Measurements from ENCODE around the gene DAPP1.

DNA sequence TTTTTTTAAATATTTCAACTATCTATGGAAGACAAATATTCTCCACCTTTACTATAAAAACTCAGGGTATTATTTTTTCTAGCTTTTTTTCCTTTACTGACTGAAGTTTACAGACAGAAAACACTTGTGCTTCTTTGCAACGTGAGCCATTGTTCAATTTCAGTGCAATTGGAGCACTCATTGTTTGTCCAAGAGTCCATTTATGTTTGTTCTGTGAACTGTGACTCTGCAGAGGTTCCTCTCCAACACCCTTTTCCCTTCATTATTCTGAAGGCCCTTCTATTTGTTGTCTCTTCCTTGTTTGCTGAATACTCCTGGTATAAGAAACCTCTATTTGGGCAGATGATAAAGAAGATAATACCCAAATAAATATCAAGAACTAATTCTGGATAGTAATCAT, 37.4 kb downstream of the DAPP1 start:
- TF ChIP-seq CTCF (conservative IDR thresholded peaks at IDR 0.05; ENCODE audit: low read depth, low read length) (no peak), MXI1 (IDR thresholded peaks at IDR 0.05; ENCODE audit: borderline replicate concordance, low read depth, low read length) (no peak), NFE2L2 (IDR thresholded peaks at IDR 0.05; ENCODE audit: low read depth, low read length) (no peak), CEBPB (IDR thresholded peaks at IDR 0.05; ENCODE audit: low read depth, low read length) (no peak), BHLHE40 (IDR thresholded peaks at IDR 0.05; ENCODE audit: low read depth, low read length) (no peak), POLR2A (IDR thresholded peaks at IDR 0.05; ENCODE audit: low read depth, low read length) (no peak), SMC3 (IDR thresholded peaks at IDR 0.05; ENCODE audit: low read depth, low read length) (no peak), CHD1 (IDR thresholded peaks at IDR 0.05; ENCODE audit: low read depth, low read length) (no peak), RAD21 (IDR thresholded peaks at IDR 0.05; ENCODE audit: low read length) (no peak), FOS (IDR thresholded peaks at IDR 0.05; ENCODE audit: low read depth, low read length) (no peak), RFX5 (IDR thresholded peaks at IDR 0.05; ENCODE audit: low read depth, low read length) (no peak), RCOR1 (IDR thresholded peaks at IDR 0.05; ENCODE audit: insufficient replicate concordance, low read length) (no peak)
- TF ChIP-seq, protein P1, sequence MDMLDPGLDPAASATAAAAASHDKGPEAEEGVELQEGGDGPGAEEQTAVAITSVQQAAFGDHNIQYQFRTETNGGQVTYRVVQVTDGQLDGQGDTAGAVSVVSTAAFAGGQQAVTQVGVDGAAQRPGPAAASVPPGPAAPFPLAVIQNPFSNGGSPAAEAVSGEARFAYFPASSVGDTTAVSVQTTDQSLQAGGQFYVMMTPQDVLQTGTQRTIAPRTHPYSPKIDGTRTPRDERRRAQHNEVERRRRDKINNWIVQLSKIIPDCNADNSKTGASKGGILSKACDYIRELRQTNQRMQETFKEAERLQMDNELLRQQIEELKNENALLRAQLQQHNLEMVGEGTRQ (IDR thresholded peaks at IDR 0.05; ENCODE audit: low read depth, low read length), result no peak
- TF ChIP-seq, protein P2, sequence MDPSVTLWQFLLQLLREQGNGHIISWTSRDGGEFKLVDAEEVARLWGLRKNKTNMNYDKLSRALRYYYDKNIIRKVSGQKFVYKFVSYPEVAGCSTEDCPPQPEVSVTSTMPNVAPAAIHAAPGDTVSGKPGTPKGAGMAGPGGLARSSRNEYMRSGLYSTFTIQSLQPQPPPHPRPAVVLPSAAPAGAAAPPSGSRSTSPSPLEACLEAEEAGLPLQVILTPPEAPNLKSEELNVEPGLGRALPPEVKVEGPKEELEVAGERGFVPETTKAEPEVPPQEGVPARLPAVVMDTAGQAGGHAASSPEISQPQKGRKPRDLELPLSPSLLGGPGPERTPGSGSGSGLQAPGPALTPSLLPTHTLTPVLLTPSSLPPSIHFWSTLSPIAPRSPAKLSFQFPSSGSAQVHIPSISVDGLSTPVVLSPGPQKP (IDR thresholded peaks at IDR 0.05; ENCODE audit: borderline replicate concordance, low read depth, low read length), result no peak
